Suppressor macrophage (primary cell): Measurements from ENCODE around the gene LRFN3.
"Not testable (repeated sequence)": the region's sequence is repeated elsewhere in the genome, so short reads cannot be mapped to it uniquely, and the experiment has no call there.

Experiments used
- DNase-seq, 4 experiments: peaks; one replicate each; pipeline ENCODE4 v3.0.0-alpha.2; 2020 to 2022

LRFN3 gene

GRCh38 chr19:35939307-35940077 lies 3.3 kb downstream of the LRFN3 start:
- no peak for DNase-seq

- DNase-seq = no peak
Measured at GRCh38 chr19:35940078-35940775, 4.1 kb downstream of the LRFN3 start.

GRCh38 chr19:35940839-35941238 lies 4.7 kb downstream of the LRFN3 start:
- no peak for DNase-seq

- DNase-seq = no peak
Measured at GRCh38 chr19:35942235-35942634, 6.1 kb downstream of the LRFN3 start.

- DNase-seq = no peak
Measured at GRCh38 chr19:35943321-35944301, 7.4 kb downstream of the LRFN3 start.

- no peak for DNase-seq
Measured at GRCh38 chr19:35944556-35944955, 8.4 kb downstream of the LRFN3 start.

GRCh38 chr19:35945121-35945790 lies 9.1 kb downstream of the LRFN3 start:
- DNase-seq = no peak

- DNase-seq = no peak
Measured at GRCh38 chr19:35946203-35946602, 10.0 kb downstream of the LRFN3 start.

GRCh38 chr19:35949131-35949530 lies 13.0 kb downstream of the LRFN3 start:
- DNase-seq = no peak

GRCh38 chr19:35955881-35956634 lies 19.9 kb downstream of the LRFN3 start:
- DNase-seq = peak in 1 of 4 experiments; percentile 29

GRCh38 chr19:35957411-35957810 lies 21.2 kb downstream of the LRFN3 start:
- DNase-seq = not testable (repeated sequence)

- DNase-seq = no peak
Measured at GRCh38 chr19:35958660-35959039, 22.5 kb downstream of the LRFN3 start.

- DNase-seq = peak; percentile 76 to 89 (median 86)
Measured at GRCh38 chr19:35959040-35959967, 23.1 kb downstream of the LRFN3 start.

- DNase-seq = no peak
Measured at GRCh38 chr19:35959968-35960320, 23.8 kb downstream of the LRFN3 start.

- DNase-seq = no peak
Measured at GRCh38 chr19:35960432-35960972, 24.3 kb downstream of the LRFN3 start.

- peak; percentile 58 to 78 (median 69) for DNase-seq
Measured at GRCh38 chr19:35963514-35963913, 27.3 kb downstream of the LRFN3 start.

- DNase-seq = no peak
Measured at GRCh38 chr19:35966771-35967170, 30.6 kb downstream of the LRFN3 start.

- DNase-seq = peak; percentile 49 to 69 (median 60)
Measured at GRCh38 chr19:35973487-35973886, 37.3 kb downstream of the LRFN3 start.

GRCh38 chr19:35975608-35976214 lies 39.5 kb downstream of the LRFN3 start:
- peak in 2 of 4 experiments; percentile 33 to 49 for DNase-seq
